ENCODE data around the gene CCT6B.
A peak's percentile ranks its signal among the peaks of the same experiment; 100 is the strongest.
"Not testable (repeated sequence)": the region's sequence is repeated elsewhere in the genome, so short reads cannot be mapped to it uniquely, and the experiment has no call there.

The CCT6B gene

GRCh38 chr17:34961093-34961911 is at the start of gene CCT6B, which contains the start of gene ZNF830:
CCT6B (minus strand) TSS chr17:34961460; CDS start chr17:34961393, 67 bp downstream.
ZNF830 (plus strand) TSS chr17:34961540; CDS start chr17:34961567, 27 bp downstream.
- peak; percentile 97 for DNase-seq

GRCh38 chr17:35010093-35010492 is 48.8 kb upstream of the CCT6B start:
- no peak for DNase-seq

GRCh38 chr17:35006961-35007360 is 45.7 kb upstream of the CCT6B start:
- no peak for DNase-seq

GRCh38 chr17:35006345-35006744 is 45.1 kb upstream of the CCT6B start:
- DNase-seq = no peak

GRCh38 chr17:35003778-35004177 is 42.5 kb upstream of the CCT6B start:
- no peak for DNase-seq

- DNase-seq = no peak
Measured at GRCh38 chr17:35002876-35003551, 41.8 kb upstream of the CCT6B start.

- DNase-seq = no peak
Measured at GRCh38 chr17:35001549-35001948, 40.3 kb upstream of the CCT6B start.

GRCh38 chr17:35000965-35001364 is 39.7 kb upstream of the CCT6B start:
- DNase-seq = not testable (repeated sequence)

GRCh38 chr17:34999456-34999855 is 38.2 kb upstream of the CCT6B start:
- DNase-seq = no peak

- peak; percentile 81 for DNase-seq
Measured at GRCh38 chr17:34998205-34998604, 36.9 kb upstream of the CCT6B start.

GRCh38 chr17:34997355-34997862 is 36.1 kb upstream of the CCT6B start:
- no peak for DNase-seq

- peak; percentile 19 for DNase-seq
Measured at GRCh38 chr17:34996422-34997285, 35.4 kb upstream of the CCT6B start.

GRCh38 chr17:34993031-34993430 is 31.8 kb upstream of the CCT6B start:
- DNase-seq = no peak

- no peak for DNase-seq
Measured at GRCh38 chr17:34991606-34992005, 30.3 kb upstream of the CCT6B start.

GRCh38 chr17:34990921-34991365 is 29.7 kb upstream of the CCT6B start:
- DNase-seq = no peak

- no peak for DNase-seq
Measured at GRCh38 chr17:34989473-34989872, 28.2 kb upstream of the CCT6B start.

GRCh38 chr17:34988644-34989043 is 27.4 kb upstream of the CCT6B start:
- DNase-seq = no peak

GRCh38 chr17:34987232-34987631 is 26.0 kb upstream of the CCT6B start:
- DNase-seq = no peak

GRCh38 chr17:34981538-34982241 is 20.4 kb upstream of the CCT6B start:
- DNase-seq = peak; percentile 89

- DNase-seq = peak; percentile 95
Measured at GRCh38 chr17:34980681-34981537, 19.6 kb upstream of the CCT6B start.

GRCh38 chr17:34980353-34980680 is 19.1 kb upstream of the CCT6B start, which contains the start of gene LIG3:
LIG3 (plus strand) TSS chr17:34980512; CDS start chr17:34983006, 2,494 bp downstream.
- DNase-seq = peak; percentile 97
